HepG2 (cell line): ENCODE data around the gene NFKBIA. TPM values are rescaled to one million over a fixed set of nuclear protein-coding genes. Genes with fewer than 3 reads are reported as not detected.
A peak's percentile ranks its signal among the peaks of the same experiment; 100 is the strongest.

Experiments used
- CEBPB ChIP-seq: IDR thresholded peaks from 2 replicates; pipeline ENCODE4 v1.6.1; 2011; ENCODE audit warnings: low read depth, low read length, improper control_type of control experiment, borderline replicate concordance
- CEBPG ChIP-seq: IDR thresholded peaks from 2 replicates; pipeline ENCODE4 v1.6.1; 2016
- ELF3 ChIP-seq: IDR thresholded peaks from 2 replicates; pipeline ENCODE4 v1.6.1; 2016; ENCODE audit warnings: missing genetic modification reagents, missing compliant biosample characterization
- FOXC1 ChIP-seq: sonication (generic); formaldehyde crosslinking; IDR thresholded peaks from 2 replicates; pipeline ENCODE4 v1.8.0; 2022; ENCODE audit warnings: mild to moderate bottlenecking, missing genetic modification reagents, borderline replicate concordance
- KAT7 ChIP-seq: IDR thresholded peaks from 2 replicates; pipeline ENCODE4 v1.6.1; 2018; ENCODE audit warnings: borderline replicate concordance, missing compliant biosample characterization
- MAZ ChIP-seq, 2 experiments: sonication (generic) in 1 of 2; formaldehyde crosslinking in 1 of 2; IDR thresholded peaks; 2 replicates each; pipeline versions ENCODE4 v1.5.0 to v1.6.1; 2012 to 2020; ENCODE audit warnings: low read depth in 2 of 2, mild to moderate bottlenecking in 2 of 2, borderline replicate concordance in 1 of 2, improper control_type of control experiment in 1 of 2, low read length in 1 of 2, missing genetic modification reagents in 1 of 2, moderate library complexity in 1 of 2
- NRL ChIP-seq: sonication (generic); formaldehyde crosslinking; IDR thresholded peaks from 2 replicates; pipeline ENCODE4 v1.5.0; 2020; ENCODE audit warnings: missing genetic modification reagents, mild to moderate bottlenecking, moderate library complexity, borderline replicate concordance
- RBFOX2 ChIP-seq: fragments of 200-400 bp; formaldehyde crosslinking; IDR thresholded peaks from 2 replicates; pipeline ENCODE4 v1.6.1; 2017; ENCODE audit warnings: low read depth, mild to moderate bottlenecking, low read length
- TBP ChIP-seq: sonication (generic); formaldehyde crosslinking; IDR thresholded peaks from 2 replicates; pipeline ENCODE4 v1.5.0; 2020; ENCODE audit warnings: missing genetic modification reagents
- ZBTB21 ChIP-seq: sonication (generic); formaldehyde crosslinking; IDR thresholded peaks from 2 replicates; pipeline ENCODE4 v1.4.0; 2020; ENCODE audit warnings: missing genetic modification reagents
- ZEB1 ChIP-seq: IDR thresholded peaks from 2 replicates; pipeline ENCODE4 v1.6.1; 2012; ENCODE audit warnings: mild to moderate bottlenecking, low read depth, inconsistent platforms; ENCODE audit not compliant: insufficient replicate concordance
- ZNF180 ChIP-seq: sonication (generic); formaldehyde crosslinking; IDR thresholded peaks from 2 replicates; pipeline ENCODE4 v1.4.0; 2020; ENCODE audit warnings: low read depth, missing genetic modification reagents, borderline replicate concordance
- ZNF598 ChIP-seq: sonication (generic); formaldehyde crosslinking; IDR thresholded peaks from 2 replicates; pipeline ENCODE4 v1.5.1; 2020; ENCODE audit warnings: mild to moderate bottlenecking, missing genetic modification reagents, borderline replicate concordance
- ZNF788 ChIP-seq: sonication (generic); formaldehyde crosslinking; IDR thresholded peaks from 2 replicates; pipeline ENCODE4 v1.5.0; 2020; ENCODE audit warnings: mild to moderate bottlenecking, missing genetic modification reagents, borderline replicate concordance
- polyA plus RNA-seq, 8 experiments: library from polyadenylated mRNA; depleted of rRNA in 3 of 8; stranded (reverse) in 7 of 8; unstranded in 1 of 8; fragments of >200 nt; fragmentation: Illumina TruSeq in 4 of 8; extraction: Trizol in 4 of 8; gene quantifications; 2 replicates each; pipeline versions ENCODE4 v1.2.1 to v1.2.3, GENCODE V29; 2011 to 2016; ENCODE audit warnings: low read depth in 4 of 8, missing spikeins in 1 of 8, mixed read lengths in 1 of 8; ENCODE audit not compliant: insufficient read depth in 1 of 8
- total RNA-seq, 5 experiments: library from RNA; depleted of rRNA; stranded (reverse); fragments of >200 nt; fragmentation: Illumina TruSeq; extraction: Trizol; gene quantifications; 2 replicates each; pipeline ENCODE4 v1.2.3, GENCODE V29; 2016; ENCODE audit warnings: low read depth in 1 of 5
- TF ChIP-seq, protein P1 (sequence below): sonication (generic); formaldehyde crosslinking; IDR thresholded peaks from 2 replicates; pipeline ENCODE4 v1.5.0; 2020; ENCODE audit warnings: mild to moderate bottlenecking, missing genetic modification reagents
- TF ChIP-seq, protein P2 (sequence below): sonication (generic); formaldehyde crosslinking; conservative IDR thresholded peaks from 2 replicates; pipeline ENCODE4 v1.8.1; 2023; ENCODE audit warnings: missing genetic modification reagents
- TF ChIP-seq, protein P3 (sequence below): sonication (generic); formaldehyde crosslinking; IDR thresholded peaks from 2 replicates; pipeline ENCODE4 v1.4.0; 2020; ENCODE audit warnings: missing genetic modification reagents
- TF ChIP-seq, protein P4 (sequence below): sonication (generic); formaldehyde crosslinking; IDR thresholded peaks from 2 replicates; pipeline ENCODE4 v1.4.0; 2020; ENCODE audit warnings: mild to moderate bottlenecking, low read depth, missing genetic modification reagents
- TF ChIP-seq, protein P5 (sequence below): sonication (generic); formaldehyde crosslinking; IDR thresholded peaks from 2 replicates; pipeline ENCODE4 v1.8.0; 2022; ENCODE audit warnings: missing genetic modification reagents, mild to moderate bottlenecking, borderline replicate concordance
- TF ChIP-seq, protein P6 (sequence below): sonication (generic); formaldehyde crosslinking; IDR thresholded peaks from 2 replicates; pipeline ENCODE4 v1.4.0; 2020; ENCODE audit warnings: mild to moderate bottlenecking, missing genetic modification reagents

The NFKBIA gene
- total and polyA plus RNA-seq, 2 of the 13 experiments (the other 11 are each of a cell fraction or from before 2014, with no cell fraction given), result 197 to 319 TPM

DNA sequence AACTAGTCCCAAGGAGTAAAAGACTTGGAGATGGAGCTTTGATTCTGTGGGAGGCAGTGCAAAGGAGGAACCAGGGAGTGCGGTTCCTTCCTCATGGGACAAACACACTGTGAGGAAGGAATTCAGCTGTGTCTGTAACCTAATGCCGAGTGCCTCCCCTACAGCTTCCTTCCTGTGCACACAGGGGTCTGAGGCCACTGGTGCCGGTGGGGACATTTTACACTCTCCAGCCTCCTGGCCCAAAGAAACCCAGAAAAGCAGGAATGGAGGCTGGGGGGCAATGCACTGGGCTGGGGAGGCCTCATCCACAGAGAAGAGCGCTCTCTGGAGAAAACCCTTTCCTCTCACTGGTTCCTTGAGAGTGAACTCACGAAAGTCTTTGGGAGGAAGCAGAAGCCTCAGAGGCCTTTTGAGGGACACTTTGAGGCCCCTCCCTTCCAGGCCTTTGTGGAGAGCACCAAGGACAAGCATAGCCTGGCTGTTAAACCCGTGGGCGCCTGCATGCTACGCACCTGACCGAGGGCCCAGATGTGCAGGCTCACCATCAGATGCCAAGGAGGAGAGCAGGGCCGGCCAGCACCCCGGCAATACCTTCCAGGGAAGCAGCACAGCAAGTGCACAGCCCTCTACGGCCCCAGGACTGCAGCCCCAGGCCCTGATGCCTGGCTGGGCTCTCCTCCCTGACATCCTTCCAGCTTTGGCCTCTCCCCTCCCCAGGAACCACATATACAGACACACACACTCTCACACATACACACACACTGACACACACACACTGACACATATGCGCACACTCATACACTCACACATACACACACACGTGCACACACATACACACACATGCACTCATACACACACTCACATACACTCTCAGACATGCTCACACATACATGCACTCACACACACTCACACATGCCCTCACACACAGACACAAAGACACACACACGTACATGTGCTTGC lies 52.0 kb downstream of the NFKBIA start (continued):
- TF ChIP-seq, protein P1, sequence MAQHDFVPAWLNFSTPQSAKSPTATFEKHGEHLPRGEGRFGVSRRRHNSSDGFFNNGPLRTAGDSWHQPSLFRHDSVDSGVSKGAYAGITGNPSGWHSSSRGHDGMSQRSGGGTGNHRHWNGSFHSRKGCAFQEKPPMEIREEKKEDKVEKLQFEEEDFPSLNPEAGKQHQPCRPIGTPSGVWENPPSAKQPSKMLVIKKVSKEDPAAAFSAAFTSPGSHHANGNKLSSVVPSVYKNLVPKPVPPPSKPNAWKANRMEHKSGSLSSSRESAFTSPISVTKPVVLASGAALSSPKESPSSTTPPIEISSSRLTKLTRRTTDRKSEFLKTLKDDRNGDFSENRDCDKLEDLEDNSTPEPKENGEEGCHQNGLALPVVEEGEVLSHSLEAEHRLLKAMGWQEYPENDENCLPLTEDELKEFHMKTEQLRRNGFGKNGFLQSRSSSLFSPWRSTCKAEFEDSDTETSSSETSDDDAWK (CRISPR knock-in tag), result no peak
- TF ChIP-seq CEBPB (no peak), ZBTB21 (no peak), ELF3 (CRISPR knock-in tag) (no peak), KAT7 (CRISPR knock-in tag) (no peak), ZEB1 (no peak), RBFOX2 (no peak), CEBPG (CRISPR knock-in tag) (no peak), FOXC1 (0 out of 2 replicates have a peak, but pooled peaks have one; percentile 21), ZNF788 (CRISPR knock-in tag) (no peak), TBP (no peak), ZNF598 (CRISPR knock-in tag) (no peak), NRL (peak; percentile 35; the same call in 1 of the 2 replicates), ZNF180 (CRISPR knock-in tag) (no peak), MAZ (IDR thresholded peaks at IDR 0.05; ENCODE audit: borderline replicate concordance, low read depth, low read length) (no peak), MAZ (CRISPR knock-in tag; IDR thresholded peaks at IDR 0.05; ENCODE audit: low read depth) (no peak)
- TF ChIP-seq, protein P2, sequence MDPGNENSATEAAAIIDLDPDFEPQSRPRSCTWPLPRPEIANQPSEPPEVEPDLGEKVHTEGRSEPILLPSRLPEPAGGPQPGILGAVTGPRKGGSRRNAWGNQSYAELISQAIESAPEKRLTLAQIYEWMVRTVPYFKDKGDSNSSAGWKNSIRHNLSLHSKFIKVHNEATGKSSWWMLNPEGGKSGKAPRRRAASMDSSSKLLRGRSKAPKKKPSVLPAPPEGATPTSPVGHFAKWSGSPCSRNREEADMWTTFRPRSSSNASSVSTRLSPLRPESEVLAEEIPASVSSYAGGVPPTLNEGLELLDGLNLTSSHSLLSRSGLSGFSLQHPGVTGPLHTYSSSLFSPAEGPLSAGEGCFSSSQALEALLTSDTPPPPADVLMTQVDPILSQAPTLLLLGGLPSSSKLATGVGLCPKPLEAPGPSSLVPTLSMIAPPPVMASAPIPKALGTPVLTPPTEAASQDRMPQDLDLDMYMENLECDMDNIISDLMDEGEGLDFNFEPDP (CRISPR knock-in tag), result no peak
- TF ChIP-seq, protein P3, sequence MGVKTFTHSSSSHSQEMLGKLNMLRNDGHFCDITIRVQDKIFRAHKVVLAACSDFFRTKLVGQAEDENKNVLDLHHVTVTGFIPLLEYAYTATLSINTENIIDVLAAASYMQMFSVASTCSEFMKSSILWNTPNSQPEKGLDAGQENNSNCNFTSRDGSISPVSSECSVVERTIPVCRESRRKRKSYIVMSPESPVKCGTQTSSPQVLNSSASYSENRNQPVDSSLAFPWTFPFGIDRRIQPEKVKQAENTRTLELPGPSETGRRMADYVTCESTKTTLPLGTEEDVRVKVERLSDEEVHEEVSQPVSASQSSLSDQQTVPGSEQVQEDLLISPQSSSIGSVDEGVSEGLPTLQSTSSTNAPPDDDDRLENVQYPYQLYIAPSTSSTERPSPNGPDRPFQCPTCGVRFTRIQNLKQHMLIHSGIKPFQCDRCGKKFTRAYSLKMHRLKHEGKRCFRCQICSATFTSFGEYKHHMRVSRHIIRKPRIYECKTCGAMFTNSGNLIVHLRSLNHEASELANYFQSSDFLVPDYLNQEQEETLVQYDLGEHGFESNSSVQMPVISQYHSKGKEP (CRISPR knock-in tag), result no peak
- TF ChIP-seq, protein P4, sequence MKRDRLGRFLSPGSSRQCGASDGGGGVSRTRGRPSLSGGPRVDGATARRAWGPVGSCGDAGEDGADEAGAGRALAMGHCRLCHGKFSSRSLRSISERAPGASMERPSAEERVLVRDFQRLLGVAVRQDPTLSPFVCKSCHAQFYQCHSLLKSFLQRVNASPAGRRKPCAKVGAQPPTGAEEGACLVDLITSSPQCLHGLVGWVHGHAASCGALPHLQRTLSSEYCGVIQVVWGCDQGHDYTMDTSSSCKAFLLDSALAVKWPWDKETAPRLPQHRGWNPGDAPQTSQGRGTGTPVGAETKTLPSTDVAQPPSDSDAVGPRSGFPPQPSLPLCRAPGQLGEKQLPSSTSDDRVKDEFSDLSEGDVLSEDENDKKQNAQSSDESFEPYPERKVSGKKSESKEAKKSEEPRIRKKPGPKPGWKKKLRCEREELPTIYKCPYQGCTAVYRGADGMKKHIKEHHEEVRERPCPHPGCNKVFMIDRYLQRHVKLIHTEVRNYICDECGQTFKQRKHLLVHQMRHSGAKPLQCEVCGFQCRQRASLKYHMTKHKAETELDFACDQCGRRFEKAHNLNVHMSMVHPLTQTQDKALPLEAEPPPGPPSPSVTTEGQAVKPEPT (CRISPR knock-in tag), result no peak
- TF ChIP-seq, protein P5, sequence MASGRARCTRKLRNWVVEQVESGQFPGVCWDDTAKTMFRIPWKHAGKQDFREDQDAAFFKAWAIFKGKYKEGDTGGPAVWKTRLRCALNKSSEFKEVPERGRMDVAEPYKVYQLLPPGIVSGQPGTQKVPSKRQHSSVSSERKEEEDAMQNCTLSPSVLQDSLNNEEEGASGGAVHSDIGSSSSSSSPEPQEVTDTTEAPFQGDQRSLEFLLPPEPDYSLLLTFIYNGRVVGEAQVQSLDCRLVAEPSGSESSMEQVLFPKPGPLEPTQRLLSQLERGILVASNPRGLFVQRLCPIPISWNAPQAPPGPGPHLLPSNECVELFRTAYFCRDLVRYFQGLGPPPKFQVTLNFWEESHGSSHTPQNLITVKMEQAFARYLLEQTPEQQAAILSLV (CRISPR knock-in tag), result no peak; the same call in 1 of the 2 replicates
- TF ChIP-seq, protein P6, sequence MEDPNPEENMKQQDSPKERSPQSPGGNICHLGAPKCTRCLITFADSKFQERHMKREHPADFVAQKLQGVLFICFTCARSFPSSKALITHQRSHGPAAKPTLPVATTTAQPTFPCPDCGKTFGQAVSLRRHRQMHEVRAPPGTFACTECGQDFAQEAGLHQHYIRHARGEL (CRISPR knock-in tag), result no peak
